Activated CD8-positive, alpha-beta T cell treated with anti-CD3 and anti-CD28 coated beads for 36 hours (primary cell): ENCODE results near the gene ELMOD3. TPM values are rescaled to one million over a fixed set of nuclear protein-coding genes. Genes with fewer than 3 reads are reported as not detected.

Experiments used
- ATAC-seq: fragments of 200-7000 bp; cut with Tn5 transposase; one replicate; pipeline ENCODE4 v1.10.0; 2021; ENCODE audit warnings: mild to moderate bottlenecking, moderate library complexity
- CTCF ChIA-PET: fragments of 350-600 bp; sonication (Branson Sonifier 250); formaldehyde crosslinking; loops from one replicate; lab custom pipeline; 2021; ENCODE audit warnings: antibody characterized with exemption; lab: Charles Lee
- POLR2A ChIA-PET: fragments of 350-600 bp; sonication (Branson Sonifier 250); formaldehyde crosslinking; loops from one replicate; lab custom pipeline; 2021; ENCODE audit warnings: antibody characterized with exemption; lab: Charles Lee
- DNase-seq: peaks from one replicate; pipeline ENCODE4 v3.0.0-alpha.2; 2020
- H3K27ac Mint-ChIP-seq: one replicate; pipeline ENCODE4 v1.8.0; 2021; ENCODE audit warnings: mild to moderate bottlenecking, mixed read lengths
- H3K27me3 Mint-ChIP-seq: one replicate; pipeline ENCODE4 v1.8.0; 2021; ENCODE audit warnings: mixed read lengths
- H3K36me3 Mint-ChIP-seq: one replicate; pipeline ENCODE4 v1.8.0; 2021; ENCODE audit warnings: low read depth, mixed read lengths
- H3K4me1 Mint-ChIP-seq: one replicate; pipeline ENCODE4 v1.8.0; 2021; ENCODE audit warnings: low read depth, mixed read lengths
- H3K4me3 Mint-ChIP-seq: one replicate; pipeline ENCODE4 v1.8.0; 2021; ENCODE audit warnings: mild to moderate bottlenecking, moderate library complexity, mixed read lengths
- H3K9me3 Mint-ChIP-seq: one replicate; pipeline ENCODE4 v1.8.0; 2021; ENCODE audit warnings: mixed read lengths
- CTCF ChIP-seq: fragments of 200-600 bp; IDR thresholded peaks from one replicate; pipeline ENCODE4 v1.8.0; 2022; ENCODE audit warnings: antibody characterized with exemption, mild to moderate bottlenecking
- intact Hi-C: fragments of 100-400 bp; cut with micrococcal nuclease; formaldehyde crosslinking; loops from one replicate; pipeline ENCODE4 v1.10.0; 2022
- total RNA-seq, 2 experiments: library from RNA; stranded (reverse); gene quantifications; one replicate each; pipeline ENCODE4 v1.2.3, GENCODE V29; 2021

Gene ELMOD3
- 10 to 100 TPM; 11.8 to 13.0 TPM for total RNA-seq

GRCh38 chr2:85354286-85355072, at the start of gene ELMOD3, which contains the start of gene RETSAT:
ELMOD3 (plus strand) TSS chr2:85354769; CDS start chr2:85357199, 2,430 bp downstream.
RETSAT (minus strand) TSS chr2:85354528; CDS start chr2:85354507, 21 bp downstream.
- ChIA-PET CTCF (interaction anchor here (0.6 to 2.4 kb wide), 11 partner anchors 10 to 198 kb away, joined by 3 to 11 read pairs (median 3); no protein-coding TSS in a partner anchor), POLR2A (interaction anchor here (0.7 to 5.4 kb wide), 27 partner anchors 10 to 1085 kb away, joined by 3 to 59 read pairs (median 3); partner anchors contain the start of genes MAT2A, RNF181, SH2D6 and TGOLN2)
- peak within 1 kb of the TSS; percentile 94 for H3K27ac Mint-ChIP-seq
- peaks cover 29% of the 10 kb centered on the region for H3K36me3 Mint-ChIP-seq
- DNase-seq (peak; percentile 99), ATAC-seq (peak; percentile 99)
- peak within 1 kb of the TSS; percentile 95 for H3K4me3 Mint-ChIP-seq
- H3K4me1 Mint-ChIP-seq, result peaks cover 38% of the 10 kb centered on the region
- H3K27me3 Mint-ChIP-seq, result no peaks in the 10 kb centered on the region
- no peak for TF ChIP-seq CTCF
- intact Hi-C loops, result no loop called here
- no peaks in the 10 kb centered on the region for H3K9me3 Mint-ChIP-seq

GRCh38 chr2:85307527-85307897, 47.1 kb upstream of the ELMOD3 start:
- Mint-ChIP-seq H3K9me3 (no peaks in the 10 kb centered on the region), H3K4me1 (peaks cover 27% of the 10 kb centered on the region), H3K4me3 (peak overlapping the region; percentile 60), H3K27me3 (no peaks in the 10 kb centered on the region), H3K27ac (peak overlapping the region; percentile 76), H3K36me3 (no peaks in the 10 kb centered on the region)
- intact Hi-C loops, result no loop called here
- no peak for TF ChIP-seq CTCF
- DNase-seq (no peak), ATAC-seq (no peak)
- ChIA-PET CTCF (interaction anchor here (1.1 to 4.4 kb wide), 2 partner anchors 8 to 41 kb away, joined by 4 to 59 read pairs; no protein-coding TSS in a partner anchor), POLR2A (interaction anchor here (1.0 to 1.1 kb wide), 2 partner anchors 10 to 15 kb away, joined by 3 read pairs; no protein-coding TSS in a partner anchor)

GRCh38 chr2:85308201-85308600, 46.4 kb upstream of the ELMOD3 start:
- no peaks in the 10 kb centered on the region for H3K36me3 Mint-ChIP-seq
- peak overlapping the region; percentile 62 for H3K27ac Mint-ChIP-seq
- no peaks in the 10 kb centered on the region for H3K27me3 Mint-ChIP-seq
- intact Hi-C loops, result no loop called here
- ChIA-PET CTCF (interaction anchor here (1.3 to 4.4 kb wide), 3 partner anchors 8 to 41 kb away, joined by 4 to 59 read pairs (median 5); partner anchors contain the start of gene TGOLN2), POLR2A (interaction anchor here (1.0 to 3.5 kb wide), 4 partner anchors 9 to 16 kb away, joined by 3 to 46 read pairs (median 12); partner anchors contain the start of gene TGOLN2)
- no peak for ATAC-seq
- no peaks in the 10 kb centered on the region for H3K9me3 Mint-ChIP-seq
- TF ChIP-seq CTCF, result no peak
- no peak overlapping the region for H3K4me3 Mint-ChIP-seq
- H3K4me1 Mint-ChIP-seq, result peaks cover 27% of the 10 kb centered on the region
- DNase-seq, result no peak

- CTCF ChIA-PET, result interaction anchor here (0.5 to 4.4 kb wide), 9 partner anchors 9 to 242 kb away, joined by 3 to 59 read pairs (median 4); partner anchors contain the start of gene TGOLN2
These were observed 45.5 kb upstream of the ELMOD3 start for GRCh38 chr2:85308896-85309555.

More at GRCh38 chr2:85308896-85309555, 45.5 kb upstream of the ELMOD3 start:
- Mint-ChIP-seq H3K9me3 (no peaks in the 10 kb centered on the region), H3K27ac (peak overlapping the region; percentile 74), H3K27me3 (no peaks in the 10 kb centered on the region), H3K4me3 (peak overlapping the region; percentile 71), H3K4me1 (peaks cover 31% of the 10 kb centered on the region), H3K36me3 (no peaks in the 10 kb centered on the region)
- peak; percentile 40 for DNase-seq
- intact Hi-C loops, result no loop called here
- no peak for TF ChIP-seq CTCF
- POLR2A ChIA-PET, result interaction anchor here (0.6 to 3.5 kb wide), 5 partner anchors 10 to 257 kb away, joined by 3 to 46 read pairs (median 6); partner anchors contain the start of genes ELMOD3, RETSAT and TGOLN2
- ATAC-seq, result peak; percentile 32
